GM18951 (cell line): Measurements from ENCODE around the gene DAZAP1.
"Not testable (repeated sequence)": the region's sequence is repeated elsewhere in the genome, so short reads cannot be mapped to it uniquely, and the experiment has no call there.

Experiments used
- POLR2A ChIP-seq: IDR thresholded peaks from 4 replicates; pipeline ENCODE4 v1.6.1; 2011; ENCODE audit warnings: mild to moderate bottlenecking; ENCODE audit not compliant: insufficient read length, insufficient read depth; ENCODE audit errors: extremely low read depth
- in situ Hi-C: fragments of 300-500 bp; cut with MboI; formaldehyde crosslinking; loops from one replicate; pipeline ENCODE4 v1.12.0; 2022; ENCODE audit warnings: low sequenced_read_pairs, mixed read lengths, inconsistent platforms; ENCODE audit not compliant: unreplicated experiment

The DAZAP1 gene

DNA sequence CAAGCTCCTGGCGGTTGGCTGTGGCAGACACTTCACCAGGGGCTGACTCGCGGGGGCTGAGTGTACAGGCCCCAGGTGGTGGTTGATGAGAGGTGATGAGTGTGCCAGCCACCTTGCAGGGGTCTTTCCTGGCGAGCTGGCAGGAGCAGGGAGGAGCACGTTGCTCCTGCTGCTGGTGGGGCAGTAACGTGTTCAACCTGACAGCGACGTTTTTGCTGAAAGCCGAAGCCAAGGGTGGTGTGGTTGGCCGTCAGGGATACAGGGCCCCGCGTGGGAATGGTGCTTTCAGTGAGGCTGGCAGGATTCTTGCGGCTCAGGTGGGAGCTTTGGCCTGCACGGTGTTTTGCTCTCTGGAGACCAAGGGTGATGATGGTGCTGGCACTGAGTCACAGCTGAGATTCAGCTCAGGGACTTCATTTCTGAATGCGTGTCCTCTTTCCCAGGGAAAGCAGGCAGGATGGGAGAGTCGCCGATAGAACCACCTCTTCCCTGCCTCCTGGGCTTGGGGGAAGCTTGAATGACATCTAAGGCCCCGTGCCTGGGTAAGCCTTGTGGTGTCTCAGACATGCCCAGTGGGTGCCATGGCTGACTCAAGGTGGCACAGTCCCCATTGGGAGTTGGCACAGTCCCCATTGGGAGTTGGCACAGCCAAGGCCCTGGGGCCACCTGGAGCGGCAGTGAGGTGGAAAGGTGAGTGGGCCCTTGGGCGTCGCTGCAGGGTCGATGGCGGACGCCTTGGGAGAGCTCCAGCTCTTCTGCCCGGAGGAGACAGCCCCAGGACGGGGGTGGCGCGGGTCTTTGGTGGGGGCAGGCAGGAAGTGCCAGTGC lies 8.8 kb downstream of the DAZAP1 start:
- no peak for TF ChIP-seq POLR2A
- in situ Hi-C loops, result no loop called here

DNA sequence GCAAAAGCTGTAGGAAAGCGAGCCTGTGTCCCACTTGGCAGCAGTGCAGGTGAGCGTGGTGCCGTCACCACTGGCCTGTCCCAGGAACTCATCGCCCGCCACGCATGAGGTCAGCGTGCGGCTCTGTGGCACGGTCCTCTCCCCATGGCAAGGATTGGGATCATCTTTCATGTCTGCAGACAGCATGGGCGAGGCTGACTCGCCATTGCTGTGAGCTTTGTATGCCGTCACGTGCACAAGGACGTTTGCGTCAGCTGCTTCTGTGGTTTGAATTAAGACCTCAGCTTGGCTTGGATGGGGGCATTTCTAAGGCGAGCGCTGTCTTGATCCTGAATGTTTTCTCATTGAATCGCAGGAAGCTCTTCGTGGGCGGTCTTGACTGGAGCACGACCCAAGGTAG lies 9.8 kb downstream of the DAZAP1 start:
- TF ChIP-seq POLR2A, result no peak

DNA sequence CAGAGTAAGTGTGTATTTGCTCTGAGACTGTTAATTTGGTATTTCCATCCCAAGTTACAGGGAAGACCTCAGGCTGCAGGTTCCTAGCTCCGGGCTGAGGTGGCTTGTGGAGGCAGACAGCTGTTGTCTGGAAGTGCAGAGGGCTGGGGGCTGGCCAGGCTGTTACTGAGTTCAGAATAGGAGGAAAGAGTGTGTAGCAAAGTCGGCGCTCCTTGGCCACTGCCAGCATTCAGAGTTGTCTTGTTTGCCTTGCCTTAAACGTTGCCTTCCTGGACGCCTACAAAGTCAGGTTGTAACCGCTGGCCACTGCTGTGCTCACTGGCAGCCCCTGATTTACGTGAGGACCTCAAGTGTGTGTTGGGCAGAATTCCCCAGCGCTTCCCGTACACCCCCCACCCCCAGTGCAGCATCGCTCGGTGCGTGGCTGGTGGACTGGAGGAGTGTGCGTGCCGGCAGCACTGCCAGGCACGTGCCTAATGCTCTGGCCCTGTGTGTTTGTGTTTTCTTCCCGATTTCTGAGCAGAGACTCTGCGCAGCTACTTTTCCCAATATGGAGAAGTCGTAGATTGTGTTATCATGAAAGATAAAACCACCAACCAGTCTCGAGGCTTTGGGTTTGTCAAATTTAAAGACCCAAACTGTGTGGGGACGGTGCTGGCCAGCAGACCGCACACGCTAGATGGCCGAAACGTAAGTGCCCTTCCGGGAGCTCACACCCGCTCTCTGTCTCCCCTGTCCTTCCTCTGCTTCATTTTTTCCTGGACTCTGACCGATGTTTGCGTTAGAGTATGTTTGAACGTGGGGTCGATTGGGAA lies 10.5 kb downstream of the DAZAP1 start:
- TF ChIP-seq POLR2A, result no peak
- in situ Hi-C loops, result no loop called here

More for the DNA sequence above, 9.8 kb downstream of the DAZAP1 start:
- in situ Hi-C loops, result no loop called here

DNA sequence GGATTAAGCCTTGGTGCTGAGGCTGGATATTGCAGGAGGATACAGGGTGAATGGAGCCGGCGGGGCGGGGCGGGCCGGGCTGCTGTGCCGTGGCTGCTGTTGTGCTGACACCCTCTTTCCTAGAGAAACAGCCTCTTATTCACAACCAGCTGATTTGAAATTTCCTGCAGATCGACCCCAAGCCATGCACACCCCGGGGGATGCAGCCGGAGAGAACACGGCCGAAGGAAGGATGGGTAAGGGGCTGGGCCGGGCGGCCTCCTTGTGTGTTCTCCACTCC lies 11.1 kb downstream of the DAZAP1 start:
- in situ Hi-C loops, result no loop called here
- no peak for TF ChIP-seq POLR2A

DNA sequence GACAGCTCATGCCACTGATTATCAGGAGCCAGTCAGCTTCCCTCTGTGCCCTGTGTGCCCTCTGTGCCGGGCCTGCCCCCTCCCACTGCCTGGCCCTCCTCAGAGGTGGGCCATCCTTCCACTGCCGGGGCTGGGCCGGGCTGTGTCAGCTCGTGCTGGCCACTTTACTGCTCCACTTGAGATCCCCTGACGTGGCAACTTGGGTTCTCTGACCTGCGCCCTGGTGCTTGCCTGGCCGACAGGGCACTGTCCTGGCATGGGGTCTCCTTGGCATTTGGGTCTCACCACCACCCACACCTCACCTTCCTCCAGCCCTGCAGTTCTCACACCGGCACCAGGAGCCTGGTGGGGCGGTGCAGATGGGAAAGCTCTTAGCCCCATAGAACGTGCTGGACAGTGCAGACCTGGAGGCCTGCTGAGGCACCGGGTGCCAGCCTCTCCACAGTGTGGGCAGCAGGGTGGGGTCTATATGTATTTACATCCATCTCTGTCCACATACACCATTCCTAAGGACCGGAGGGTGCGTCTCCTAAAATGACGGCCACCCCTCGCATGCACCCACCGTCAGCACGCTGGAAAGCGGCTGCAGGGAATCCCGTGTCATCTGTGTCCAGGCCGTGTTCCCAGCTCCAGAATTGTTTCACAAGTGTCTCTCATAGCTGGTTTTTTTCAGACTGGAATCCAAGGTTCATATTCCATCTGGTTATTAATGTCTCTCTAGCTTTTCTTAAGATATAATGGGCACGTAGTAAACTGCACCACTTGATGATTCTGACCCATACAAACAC lies 11.8 kb downstream of the DAZAP1 start:
- in situ Hi-C loops, result no loop called here

DNA sequence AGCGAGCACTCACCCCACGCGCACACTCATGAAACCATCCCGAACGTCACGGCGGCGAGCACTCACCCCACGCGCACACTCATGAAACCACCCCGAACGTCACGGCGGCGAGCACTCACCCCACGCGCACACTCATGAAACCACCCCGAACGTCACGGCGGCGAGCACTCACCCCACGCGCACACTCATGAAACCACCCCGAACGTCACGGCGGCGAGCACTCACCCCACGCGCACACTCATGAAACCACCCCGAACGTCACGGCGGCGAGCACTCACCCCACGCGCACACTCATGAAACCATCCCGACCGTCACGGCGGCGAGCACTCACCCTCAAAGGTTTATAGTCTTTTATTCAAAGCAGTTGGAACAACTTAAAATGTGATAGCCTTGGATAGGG lies 12.7 kb downstream of the DAZAP1 start:
- in situ Hi-C loops, result not testable (repeated sequence)

More for the DNA sequence above, 11.8 kb downstream of the DAZAP1 start:
- peak; percentile 23 for TF ChIP-seq POLR2A

DNA sequence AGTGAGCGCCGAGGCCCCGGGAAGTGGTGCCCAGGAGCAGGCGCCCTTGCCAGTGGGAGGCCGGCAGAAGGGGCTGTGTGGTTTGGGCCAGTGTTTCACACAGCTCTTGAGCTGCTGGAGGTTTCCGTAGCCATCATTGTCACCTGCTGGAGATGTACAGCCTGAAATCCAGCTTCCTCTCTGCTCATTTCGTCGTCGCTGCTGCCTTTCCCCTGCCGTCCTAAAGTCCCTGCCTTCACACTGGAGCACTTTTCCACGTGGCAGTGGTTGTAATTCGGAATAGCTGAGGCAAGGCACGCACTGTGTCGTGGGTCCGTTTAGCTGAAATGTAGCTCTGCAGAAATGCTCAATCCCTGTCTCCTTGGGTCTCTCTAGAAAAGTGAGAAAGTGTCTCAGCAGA lies 13.2 kb downstream of the DAZAP1 start:
- no peak for TF ChIP-seq POLR2A
- in situ Hi-C loops, result no loop called here

DNA sequence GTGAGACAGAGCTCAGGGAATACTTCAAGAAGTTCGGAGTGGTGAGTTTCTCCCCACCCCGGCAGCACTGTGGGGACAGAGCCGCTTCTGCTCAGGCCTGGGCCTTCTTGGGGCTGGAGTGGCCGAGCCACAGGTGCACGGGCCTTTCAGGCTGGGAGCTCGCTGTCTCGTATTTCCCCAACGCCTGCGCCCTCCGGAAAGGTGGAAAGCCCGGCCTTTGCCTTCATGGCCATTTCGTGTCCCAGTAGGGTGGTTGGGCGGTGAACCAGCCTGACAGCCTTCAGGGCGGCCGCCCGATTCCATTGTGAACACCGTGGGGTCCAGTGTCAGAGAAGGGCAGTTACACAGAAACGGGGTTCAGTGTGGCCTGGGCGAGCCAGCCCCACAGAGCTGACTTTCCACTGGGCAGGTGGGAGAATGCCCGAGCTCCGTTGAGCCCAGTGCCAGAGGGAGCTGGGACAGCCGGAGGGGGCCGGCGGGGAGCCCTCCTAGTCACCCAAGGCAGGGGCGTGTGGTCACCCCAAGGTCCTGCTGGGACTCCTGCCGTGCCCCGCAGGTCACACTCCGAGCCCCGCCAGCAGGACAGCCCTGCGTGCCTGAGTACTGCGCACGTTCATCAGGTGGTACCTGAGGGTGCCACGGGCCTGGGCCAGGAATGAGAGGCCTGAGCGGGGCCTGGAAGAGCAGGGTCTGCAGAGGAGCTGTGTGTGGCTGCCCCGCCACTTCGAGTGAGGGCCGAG lies 14.0 kb downstream of the DAZAP1 start:
- in situ Hi-C loops, result no loop called here
- TF ChIP-seq POLR2A, result no peak

DNA sequence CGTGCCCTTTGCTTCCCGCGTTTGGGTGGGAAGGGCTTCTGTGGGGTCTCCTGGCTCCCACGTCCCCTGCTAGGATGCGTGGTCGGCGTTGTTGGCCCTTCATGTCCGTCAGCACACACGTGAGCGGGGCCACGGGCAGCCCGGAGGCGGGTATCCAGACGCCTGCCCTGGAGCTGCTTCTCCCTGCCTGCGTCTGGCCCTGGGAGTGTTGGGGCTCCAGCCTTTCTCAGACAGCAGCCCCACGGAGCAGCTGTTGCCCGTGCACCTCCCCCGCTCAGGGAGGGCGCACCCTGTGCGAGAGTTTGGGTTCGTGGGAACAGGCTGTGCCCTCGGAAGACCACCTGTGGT lies 14.5 kb downstream of the DAZAP1 start:
- in situ Hi-C loops, result no loop called here
- TF ChIP-seq POLR2A, result no peak

DNA sequence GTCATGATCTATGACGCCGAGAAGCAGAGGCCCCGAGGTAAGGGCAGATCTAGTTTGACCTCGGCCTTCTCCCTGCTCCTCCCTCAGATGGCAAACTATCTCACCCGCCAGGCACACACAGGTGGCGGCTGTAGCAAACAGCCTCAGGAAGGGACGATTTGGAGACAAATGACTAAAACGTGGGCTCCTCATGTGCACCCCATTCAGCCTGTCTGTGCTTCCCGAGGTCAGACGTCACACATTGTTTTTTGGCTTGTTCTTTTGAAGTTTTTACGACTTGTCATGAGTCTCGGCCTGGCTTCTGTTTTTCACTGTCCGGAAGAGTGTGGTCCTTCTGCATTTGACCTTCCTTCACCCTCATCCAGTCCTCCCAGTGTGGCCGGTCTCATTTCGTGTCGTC lies 15.0 kb downstream of the DAZAP1 start:
- no peak for TF ChIP-seq POLR2A
- in situ Hi-C loops, result no loop called here

DNA sequence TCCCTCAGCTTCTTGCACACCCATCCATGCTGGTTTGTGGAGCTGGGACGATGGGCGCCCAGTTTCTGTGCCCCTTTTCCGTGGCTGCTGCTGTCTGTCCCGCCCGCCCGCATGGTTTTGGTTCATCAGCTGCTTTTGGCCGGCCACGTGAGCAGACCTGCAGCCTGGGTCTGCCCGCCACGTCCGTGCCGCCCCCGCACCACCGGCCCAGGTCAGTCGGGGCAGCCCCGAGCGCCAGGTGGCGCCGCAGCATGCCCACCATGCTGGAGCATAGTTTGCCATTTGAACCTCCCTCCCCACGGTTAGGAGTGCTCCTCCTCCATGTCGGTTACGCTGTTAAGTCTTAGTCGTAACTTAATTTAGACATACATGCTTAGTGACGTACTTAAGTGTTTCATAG lies 15.6 kb downstream of the DAZAP1 start:
- in situ Hi-C loops, result no loop called here
- TF ChIP-seq POLR2A, result no peak

DNA sequence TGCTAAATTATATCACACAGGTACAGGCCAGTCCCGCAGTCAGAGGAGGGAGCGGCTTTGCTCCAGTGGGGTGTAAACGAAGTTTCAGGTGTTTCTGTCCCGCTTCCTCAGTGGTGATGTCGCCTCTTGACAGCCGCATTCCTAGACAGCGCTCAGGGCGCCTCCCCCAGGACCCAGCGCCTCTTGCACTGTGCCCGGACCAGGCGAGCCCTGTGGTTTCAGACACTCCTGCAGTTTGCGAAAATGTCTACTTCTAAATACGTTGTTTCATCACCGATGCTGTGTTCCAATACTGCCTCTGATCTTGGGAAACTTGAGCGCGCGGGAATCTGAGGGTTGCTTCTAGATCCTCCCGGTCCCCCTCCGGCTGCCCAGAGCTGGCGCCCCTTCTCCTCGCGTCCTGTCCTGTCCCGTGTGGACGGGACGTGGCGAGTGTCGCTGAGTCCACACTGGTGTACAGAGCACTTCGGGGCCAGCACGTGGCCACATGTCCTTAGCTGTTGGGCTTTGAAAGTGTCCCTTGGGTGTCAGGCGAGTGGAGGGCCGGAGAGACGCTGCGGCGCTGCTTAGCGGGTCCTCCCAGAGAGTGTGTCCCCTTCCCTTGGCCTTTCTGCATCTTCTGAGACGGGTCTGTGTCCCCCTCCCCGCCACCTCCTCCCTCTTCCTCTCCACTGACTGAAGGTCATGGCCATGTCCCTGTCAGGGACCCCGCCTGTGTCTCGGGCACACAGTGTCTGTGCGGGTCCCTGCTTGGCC lies 16.2 kb downstream of the DAZAP1 start:
- in situ Hi-C loops, result no loop called here
- TF ChIP-seq POLR2A, result no peak
